NB4 (cell line): ENCODE measurements around the gene PCDHB11.
"Not testable (repeated sequence)": the region's sequence is repeated elsewhere in the genome, so short reads cannot be mapped to it uniquely, and the experiment has no call there.

Experiments used
- DNase-seq: peaks from one replicate; pipeline ENCODE4 v3.0.0; 2010; ENCODE audit warnings: low read depth
- H3K4me3 ChIP-seq: one replicate; pipeline ENCODE4 v1.5.1; 2011; ENCODE audit warnings: mild to moderate bottlenecking, low read depth, low read length, moderate library complexity
- MYC ChIP-seq: IDR thresholded peaks from 2 replicates; pipeline ENCODE4 v1.6.1; 2011; ENCODE audit warnings: low read depth, low read length
- POLR2A ChIP-seq: IDR thresholded peaks from 2 replicates; pipeline ENCODE4 v1.6.1; 2011; ENCODE audit warnings: mild to moderate bottlenecking; ENCODE audit not compliant: insufficient read length; ENCODE audit errors: extremely low read depth
- TF ChIP-seq, protein P1 (sequence below): IDR thresholded peaks from 2 replicates; pipeline ENCODE4 v1.6.1; 2011; ENCODE audit warnings: low read depth, low read length
- TF ChIP-seq, protein P2 (sequence below): IDR thresholded peaks from one replicate; pipeline ENCODE4 v1.5.1; 2012; ENCODE audit warnings: low read depth, low read length

The PCDHB11 gene

DNA sequence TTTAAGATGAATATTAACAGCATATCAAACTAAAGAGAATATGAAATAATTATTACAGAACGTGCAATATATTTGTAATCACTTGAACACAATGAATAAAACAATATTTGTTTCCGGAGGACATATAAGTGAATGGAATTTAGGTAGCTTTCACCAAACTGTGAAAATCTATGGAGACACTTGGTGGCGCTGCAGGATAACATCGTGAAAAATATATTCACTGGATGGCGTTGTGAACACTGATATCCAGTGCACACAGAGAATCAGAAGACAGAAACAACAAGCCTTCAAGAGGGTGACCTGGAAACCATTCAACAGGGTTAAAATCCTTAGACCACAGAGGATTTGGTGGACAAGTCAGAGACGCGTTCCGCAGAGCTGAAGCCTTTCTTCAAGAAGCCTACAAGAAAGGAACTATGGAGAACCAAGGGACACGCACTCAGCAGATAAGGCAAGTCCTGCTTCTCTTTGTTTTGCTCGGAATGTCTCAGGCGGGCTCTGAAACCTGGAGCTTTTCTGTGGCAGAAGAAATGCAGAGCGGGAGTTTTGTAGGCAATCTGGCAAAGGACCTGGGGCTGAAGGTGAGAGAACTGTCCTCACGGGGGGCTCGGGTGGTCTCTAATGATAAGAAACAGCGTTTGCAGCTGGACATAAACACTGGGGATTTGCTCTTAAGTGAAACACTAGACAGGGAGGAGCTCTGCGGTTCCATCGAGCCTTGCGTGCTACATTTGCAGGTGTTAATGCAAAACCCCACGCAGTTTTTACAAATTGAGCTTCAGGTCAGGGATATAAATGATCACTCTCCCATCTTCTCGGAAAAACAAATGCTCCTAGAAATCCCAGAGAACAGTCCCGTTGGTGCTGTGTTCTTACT, at the start of gene PCDHB11:
TSS of gene PCDHB11 (plus strand) at position 269 of the 877 bp plus-strand sequence. CDS start at position 417, 148 bp downstream.
- TF ChIP-seq, protein P1, sequence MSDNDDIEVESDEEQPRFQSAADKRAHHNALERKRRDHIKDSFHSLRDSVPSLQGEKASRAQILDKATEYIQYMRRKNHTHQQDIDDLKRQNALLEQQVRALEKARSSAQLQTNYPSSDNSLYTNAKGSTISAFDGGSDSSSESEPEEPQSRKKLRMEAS, result no peak
- TF ChIP-seq POLR2A (no peak), MYC (no peak)
- TF ChIP-seq, protein P2, sequence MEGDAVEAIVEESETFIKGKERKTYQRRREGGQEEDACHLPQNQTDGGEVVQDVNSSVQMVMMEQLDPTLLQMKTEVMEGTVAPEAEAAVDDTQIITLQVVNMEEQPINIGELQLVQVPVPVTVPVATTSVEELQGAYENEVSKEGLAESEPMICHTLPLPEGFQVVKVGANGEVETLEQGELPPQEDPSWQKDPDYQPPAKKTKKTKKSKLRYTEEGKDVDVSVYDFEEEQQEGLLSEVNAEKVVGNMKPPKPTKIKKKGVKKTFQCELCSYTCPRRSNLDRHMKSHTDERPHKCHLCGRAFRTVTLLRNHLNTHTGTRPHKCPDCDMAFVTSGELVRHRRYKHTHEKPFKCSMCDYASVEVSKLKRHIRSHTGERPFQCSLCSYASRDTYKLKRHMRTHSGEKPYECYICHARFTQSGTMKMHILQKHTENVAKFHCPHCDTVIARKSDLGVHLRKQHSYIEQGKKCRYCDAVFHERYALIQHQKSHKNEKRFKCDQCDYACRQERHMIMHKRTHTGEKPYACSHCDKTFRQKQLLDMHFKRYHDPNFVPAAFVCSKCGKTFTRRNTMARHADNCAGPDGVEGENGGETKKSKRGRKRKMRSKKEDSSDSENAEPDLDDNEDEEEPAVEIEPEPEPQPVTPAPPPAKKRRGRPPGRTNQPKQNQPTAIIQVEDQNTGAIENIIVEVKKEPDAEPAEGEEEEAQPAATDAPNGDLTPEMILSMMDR, result peak; percentile 38

DNA sequence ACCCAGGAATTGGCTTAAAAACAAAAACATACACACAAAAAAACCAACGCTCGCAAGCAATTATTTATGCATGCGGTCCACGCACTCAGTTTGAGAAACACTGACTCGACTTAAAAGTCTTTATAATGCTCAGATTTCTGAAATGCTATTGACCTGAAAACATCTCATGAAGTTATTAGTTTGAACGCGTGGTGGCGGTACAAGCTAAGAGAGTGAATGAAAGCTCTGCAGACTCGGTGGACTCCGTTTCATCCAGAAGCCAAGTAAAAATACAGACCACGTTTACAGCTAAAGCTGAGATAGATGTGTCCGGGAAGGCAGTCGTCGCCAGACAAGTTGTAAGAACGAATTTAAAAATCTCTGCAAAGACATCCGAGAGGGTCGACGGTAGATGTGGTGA, 49.6 kb upstream of the PCDHB11 start, which contains the start of gene PCDHB6:
TSS of gene PCDHB6 (plus strand) at position 246 of the 400 bp plus-strand sequence. CDS start 201 bp downstream, outside the sequence.
- DNase-seq, result peak; percentile 26
- H3K4me3 ChIP-seq, result no peak within 1 kb of the TSS
- TF ChIP-seq POLR2A, result no peak
- TF ChIP-seq, protein P1, result no peak
- TF ChIP-seq, protein P2, result peak; percentile 21

More for the DNA sequence above, at the start of gene PCDHB11:
- H3K4me3 ChIP-seq, result no peak within 1 kb of the TSS
- peak; percentile 34 for DNase-seq

DNA sequence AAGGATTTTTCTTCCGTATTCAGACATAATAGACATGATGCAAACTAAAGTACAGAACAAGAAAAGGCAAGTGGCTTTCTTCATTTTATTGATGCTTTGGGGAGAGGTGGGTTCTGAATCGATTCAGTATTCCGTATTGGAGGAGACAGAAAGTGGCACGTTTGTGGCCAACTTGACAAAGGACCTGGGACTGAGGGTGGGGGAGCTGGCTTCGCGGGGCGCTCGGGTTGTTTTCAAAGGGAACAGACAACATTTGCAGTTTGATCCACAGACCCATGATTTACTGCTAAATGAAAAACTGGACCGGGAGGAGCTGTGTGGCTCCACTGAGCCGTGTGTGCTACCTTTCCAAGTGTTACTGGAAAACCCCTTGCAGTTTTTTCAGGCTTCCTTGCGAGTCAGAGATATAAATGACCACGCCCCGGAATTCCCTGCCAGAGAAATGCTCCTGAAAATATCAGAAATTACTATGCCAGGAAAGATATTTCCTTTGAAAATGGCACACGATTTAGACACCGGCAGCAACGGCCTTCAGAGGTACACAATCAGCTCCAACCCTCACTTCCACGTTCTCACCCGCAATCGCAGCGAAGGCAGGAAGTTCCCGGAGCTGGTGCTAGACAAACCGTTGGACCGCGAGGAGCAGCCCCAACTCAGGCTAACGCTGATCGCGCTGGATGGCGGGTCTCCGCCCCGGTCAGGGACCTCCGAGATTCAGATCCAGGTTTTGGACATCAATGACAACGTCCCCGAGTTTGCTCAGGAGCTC, 49.0 kb upstream of the PCDHB11 start:
- no peak for TF ChIP-seq MYC
- TF ChIP-seq, protein P1, result no peak
- TF ChIP-seq, protein P2, result no peak
- no peak for TF ChIP-seq POLR2A
- DNase-seq, result no peak
- no peak overlapping the region for H3K4me3 ChIP-seq

DNA sequence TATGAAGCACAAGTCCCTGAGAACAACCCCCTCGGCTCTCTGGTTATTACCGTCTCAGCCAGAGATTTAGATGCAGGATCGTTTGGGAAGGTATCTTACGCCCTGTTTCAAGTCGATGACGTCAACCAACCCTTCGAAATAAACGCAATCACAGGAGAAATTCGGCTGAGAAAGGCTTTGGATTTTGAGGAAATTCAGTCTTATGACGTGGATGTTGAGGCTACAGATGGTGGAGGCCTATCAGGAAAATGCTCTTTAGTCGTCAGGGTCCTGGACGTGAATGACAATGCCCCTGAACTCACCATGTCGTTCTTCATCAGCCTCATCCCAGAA, 48.5 kb upstream of the PCDHB11 start:
- no peak for DNase-seq
- no peak for TF ChIP-seq POLR2A
- TF ChIP-seq, protein P1, result no peak
- TF ChIP-seq, protein P2, result no peak
- TF ChIP-seq MYC, result no peak
- no peak overlapping the region for H3K4me3 ChIP-seq

DNA sequence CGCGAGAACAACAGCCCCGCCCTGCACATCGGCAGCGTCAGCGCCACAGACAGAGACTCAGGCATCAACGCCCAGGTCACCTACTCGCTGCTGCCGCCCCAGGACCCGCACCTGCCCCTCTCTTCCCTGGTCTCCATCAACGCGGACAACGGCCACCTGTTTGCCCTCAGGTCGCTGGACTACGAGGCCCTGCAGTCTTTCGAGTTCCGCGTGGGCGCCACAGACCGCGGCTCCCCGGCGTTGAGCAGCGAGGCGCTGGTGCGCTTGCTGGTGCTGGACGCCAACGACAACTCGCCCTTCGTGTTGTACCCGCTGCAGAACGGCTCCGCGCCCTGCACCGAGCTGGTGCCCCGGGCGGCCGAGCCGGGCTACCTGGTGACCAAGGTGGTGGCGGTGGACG, 47.8 kb upstream of the PCDHB11 start:
- H3K4me3 ChIP-seq, DNase-seq: not testable (repeated sequence)

DNA sequence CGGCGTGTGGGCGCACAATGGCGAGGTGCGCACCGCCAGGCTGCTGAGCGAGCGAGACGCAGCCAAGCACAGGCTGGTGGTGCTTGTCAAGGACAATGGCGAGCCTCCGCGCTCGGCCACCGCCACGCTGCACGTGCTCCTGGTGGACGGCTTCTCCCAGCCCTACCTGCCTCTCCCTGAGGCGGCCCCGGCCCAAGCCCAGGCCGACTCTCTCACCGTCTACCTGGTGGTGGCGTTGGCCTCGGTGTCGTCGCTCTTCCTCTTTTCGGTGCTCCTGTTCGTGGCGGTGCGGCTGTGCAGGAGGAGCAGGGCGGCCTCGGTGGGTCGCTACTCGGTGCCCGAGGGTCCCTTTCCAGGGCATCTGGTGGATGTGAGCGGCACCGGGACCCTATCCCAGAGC, 47.3 kb upstream of the PCDHB11 start:
- not testable (repeated sequence) for H3K4me3 ChIP-seq, DNase-seq
